CD14-positive monocyte (primary cell): ENCODE measurements around the gene SIK2. TPM values are rescaled to one million over a fixed set of nuclear protein-coding genes. Genes with fewer than 3 reads are reported as not detected.

Experiments used
- DNase-seq, 3 donors: peaks; one replicate each; pipeline ENCODE4 v3.0.0-alpha.2; 2011 to 2022
- H2AFZ ChIP-seq: 2 replicates; pipeline ENCODE4 v1.6.0; 2012; ENCODE audit warnings: mild to moderate bottlenecking, low read depth, low read length, inconsistent platforms; ENCODE audit not compliant: insufficient read depth, poor library complexity, severe bottlenecking
- H3K27ac ChIP-seq, 2 donors: 1 replicate in 1 of 2; 2 replicates in 1 of 2; pipeline ENCODE4 v1.5.1; 2012 to 2013; ENCODE audit warnings: low read length in 2 of 2, control low read depth in 1 of 2, inconsistent platforms in 1 of 2, low read depth in 1 of 2, mild to moderate bottlenecking in 1 of 2
- H3K27me3 ChIP-seq, 2 donors: one replicate each; pipeline versions ENCODE4 v1.6.0 to v1.6.1; 2011 to 2013; ENCODE audit warnings: low read length in 2 of 2; ENCODE audit not compliant: control insufficient read depth in 2 of 2, insufficient read depth in 2 of 2
- H3K36me3 ChIP-seq, 2 donors: replicated peaks in 1 of 2; 1 replicate in 1 of 2; 2 replicates in 1 of 2; pipeline versions ENCODE4 v1.5.1 to v1.6.1; 2012 to 2013; ENCODE audit warnings: low read length in 2 of 2, control low read depth in 1 of 2, inconsistent platforms in 1 of 2, mild to moderate bottlenecking in 1 of 2; ENCODE audit not compliant: insufficient read depth in 2 of 2, control insufficient read depth in 1 of 2
- H3K4me1 ChIP-seq, 2 donors: 1 replicate in 1 of 2; 2 replicates in 1 of 2; pipeline versions ENCODE4 v1.5.1 to v1.6.1; 2012 to 2013; ENCODE audit warnings: low read length in 2 of 2, control low read depth in 1 of 2, inconsistent platforms in 1 of 2, mild to moderate bottlenecking in 1 of 2, moderate library complexity in 1 of 2; ENCODE audit not compliant: insufficient read depth in 2 of 2, control insufficient read depth in 1 of 2
- H3K4me2 ChIP-seq: replicated peaks from 2 replicates; pipeline ENCODE3; 2012; ENCODE audit warnings: low read length, moderate library complexity, mild to moderate bottlenecking; ENCODE audit not compliant: poor library complexity, severe bottlenecking; ENCODE audit errors: extremely low read depth
- H3K4me3 ChIP-seq, 3 experiments: fragments of 200-600 bp in 1 of 3; sonication (generic) in 1 of 3; replicated peaks in 1 of 3; 1 replicate in 2 of 3; 2 replicates in 1 of 3; pipeline ENCODE4 v1.5.1; 2011 to 2013; ENCODE audit warnings: low read length in 3 of 3, mild to moderate bottlenecking in 3 of 3, control low read depth in 2 of 3, low read depth in 2 of 3, inconsistent platforms in 1 of 3, moderate library complexity in 1 of 3
- H3K79me2 ChIP-seq: 2 replicates; pipeline ENCODE4 v1.6.0; 2012; ENCODE audit warnings: mild to moderate bottlenecking, control low read depth, inconsistent platforms, low read length, moderate library complexity; ENCODE audit not compliant: insufficient read depth
- H3K9ac ChIP-seq: 2 replicates; pipeline ENCODE4 v1.6.0; 2017; ENCODE audit warnings: low read length, mild to moderate bottlenecking; ENCODE audit not compliant: insufficient read depth, poor library complexity, severe bottlenecking
- H3K9me3 ChIP-seq, 2 donors: replicated peaks in 1 of 2; 1 replicate in 1 of 2; 2 replicates in 1 of 2; pipeline versions ENCODE4 v1.5.1 to v1.6.1; 2012 to 2013; ENCODE audit warnings: low read length in 2 of 2, control low read depth in 1 of 2; ENCODE audit not compliant: control insufficient read depth in 1 of 2, insufficient read depth in 1 of 2
- H4K20me1 ChIP-seq: 2 replicates; pipeline ENCODE4 v1.6.0; 2012; ENCODE audit warnings: mild to moderate bottlenecking, low read length, control low read depth, moderate library complexity; ENCODE audit not compliant: insufficient read depth
- H3K27ac Mint-ChIP-seq, 7 donors: one replicate each; pipeline ENCODE4 v1.8.0; 2020; ENCODE audit warnings: mild to moderate bottlenecking in 7 of 7, mixed read lengths in 7 of 7, moderate library complexity in 6 of 7, inconsistent platforms in 2 of 7
- H3K27me3 Mint-ChIP-seq, 3 donors: one replicate each; pipeline ENCODE4 v1.8.0; 2021 to 2022; ENCODE audit warnings: low read depth in 3 of 3, mild to moderate bottlenecking in 3 of 3, mixed read lengths in 3 of 3, moderate library complexity in 3 of 3, inconsistent platforms in 1 of 3
- H3K36me3 Mint-ChIP-seq, 2 donors: one replicate each; pipeline ENCODE4 v1.8.0; 2020; ENCODE audit warnings: mixed read lengths in 2 of 2, inconsistent platforms in 1 of 2, mild to moderate bottlenecking in 1 of 2
- H3K4me1 Mint-ChIP-seq: one replicate; pipeline ENCODE4 v1.8.0; 2020; ENCODE audit warnings: mild to moderate bottlenecking, mixed read lengths
- H3K4me3 Mint-ChIP-seq, 2 donors: one replicate each; pipeline ENCODE4 v1.8.0; 2020; ENCODE audit warnings: mild to moderate bottlenecking in 2 of 2, mixed read lengths in 2 of 2, moderate library complexity in 1 of 2
- H3K9me3 Mint-ChIP-seq, 7 donors: one replicate each; pipeline ENCODE4 v1.8.0; 2020 to 2022; ENCODE audit warnings: mixed read lengths in 7 of 7, mild to moderate bottlenecking in 6 of 7, moderate library complexity in 6 of 7, inconsistent platforms in 2 of 7
- WGBS: methylation state at CpG from one replicate; pipeline ENCODE4 v1.1.5; 2013; ENCODE audit warnings: missing lambda C conversion rate; ENCODE audit not compliant: insufficient coverage; 5-methylcytosine and 5-hydroxymethylcytosine counted together
- intact Hi-C, 2 donors: fragments of 100-400 bp; cut with micrococcal nuclease; formaldehyde crosslinking; loops; one replicate each; pipeline versions ENCODE4 v1.15.0 to v1.15.1; 2023
- polyA plus RNA-seq, 3 donors: library from polyadenylated mRNA; depleted of rRNA in 1 of 3; unstranded in 2 of 3; stranded (reverse) in 1 of 3; fragments of 300-500 nt in 2 of 3; fragments of >200 nt in 1 of 3; fragmentation: Illumina TruSeq in 2 of 3; gene quantifications; 1 replicate in 2 of 3; 2 replicates in 1 of 3; pipeline ENCODE4 v1.2.3, GENCODE V29; 2012 to 2021
- TF ChIP-seq, protein P1 (sequence below): fragments of 200-600 bp; IDR thresholded peaks from one replicate; pipeline ENCODE4 v1.8.0; 2022; ENCODE audit warnings: antibody characterized with exemption, mild to moderate bottlenecking

The SIK2 gene
- polyA plus RNA-seq, 3 donors, result 0.16 to 8.8 (median 0.23) TPM

DNA sequence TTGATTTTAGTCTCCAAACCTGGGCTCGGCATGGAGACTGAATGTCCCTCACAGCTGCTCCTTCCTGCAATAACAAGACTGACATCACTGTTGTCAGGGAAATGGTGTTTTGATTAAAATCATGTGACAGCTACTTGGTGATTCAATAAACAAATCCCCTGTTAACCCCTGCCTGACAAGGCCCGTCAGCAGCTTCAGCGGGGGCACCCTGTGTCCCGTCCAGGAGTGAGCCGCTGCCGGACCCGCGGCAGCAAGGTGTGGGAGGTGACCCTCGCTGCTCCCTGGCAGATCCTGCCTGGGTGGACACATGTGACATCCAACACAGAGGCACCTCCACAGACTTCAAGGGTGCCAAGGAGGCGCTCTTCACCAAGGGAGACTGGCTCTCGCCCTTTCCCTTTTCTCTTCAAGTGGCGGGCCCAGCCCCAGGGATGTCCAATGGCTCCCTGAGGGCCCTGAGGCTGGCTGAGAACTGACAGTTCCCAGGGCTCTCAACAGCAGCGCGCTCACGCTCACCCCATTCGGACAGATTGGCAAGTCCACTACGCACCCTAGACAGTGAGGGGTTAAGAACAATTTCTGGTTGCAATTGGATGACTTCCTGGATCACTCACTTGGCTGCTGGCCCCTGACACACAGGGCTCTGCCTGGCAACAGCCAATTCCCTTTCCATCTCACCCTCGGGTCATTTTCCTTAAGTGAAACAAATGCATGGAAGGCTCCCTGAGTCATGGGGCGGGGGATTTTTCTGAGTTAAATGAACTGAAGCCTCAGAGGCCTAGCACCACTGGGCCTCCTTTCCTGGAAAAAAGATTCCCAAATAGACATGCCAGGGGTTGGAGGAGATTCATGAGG lies 133.2 kb downstream of the SIK2 start:
- Mint-ChIP-seq H3K4me1 (peaks cover 5% of the 10 kb centered on the region), H3K9me3 (no peaks in the 10 kb centered on the region), H3K27me3 (peaks cover 0 to 4% (median 2%) of the 10 kb centered on the region in 3 donors), H3K27ac (peak overlapping the region in 2 of 7 donors; percentile 22 to 28), H3K36me3 (peaks cover 21 to 28% of the 10 kb centered on the region in 2 donors), H3K4me3 (no peak overlapping the region)
- no peak for DNase-seq
- Histone ChIP-seq H3K27me3 (no peaks in the 10 kb centered on the region), H4K20me1 (no peaks in the 10 kb centered on the region), H3K4me3 (no peak overlapping the region), H3K27ac (no peak overlapping the region), H3K79me2 (no peaks in the 10 kb centered on the region), H3K9me3 (no peaks in the 10 kb centered on the region), H3K36me3 (peaks cover 14 to 37% of the 10 kb centered on the region in 2 donors), H3K4me2 (no peak overlapping the region), H3K4me1 (no peaks in the 10 kb centered on the region), H3K9ac (no peak overlapping the region), H2AFZ (no peak overlapping the region)
- WGBS, result 96% methylated on average over 16 of the region's 19 CpGs
- intact Hi-C loops, result no loop called here
- TF ChIP-seq, protein P1, sequence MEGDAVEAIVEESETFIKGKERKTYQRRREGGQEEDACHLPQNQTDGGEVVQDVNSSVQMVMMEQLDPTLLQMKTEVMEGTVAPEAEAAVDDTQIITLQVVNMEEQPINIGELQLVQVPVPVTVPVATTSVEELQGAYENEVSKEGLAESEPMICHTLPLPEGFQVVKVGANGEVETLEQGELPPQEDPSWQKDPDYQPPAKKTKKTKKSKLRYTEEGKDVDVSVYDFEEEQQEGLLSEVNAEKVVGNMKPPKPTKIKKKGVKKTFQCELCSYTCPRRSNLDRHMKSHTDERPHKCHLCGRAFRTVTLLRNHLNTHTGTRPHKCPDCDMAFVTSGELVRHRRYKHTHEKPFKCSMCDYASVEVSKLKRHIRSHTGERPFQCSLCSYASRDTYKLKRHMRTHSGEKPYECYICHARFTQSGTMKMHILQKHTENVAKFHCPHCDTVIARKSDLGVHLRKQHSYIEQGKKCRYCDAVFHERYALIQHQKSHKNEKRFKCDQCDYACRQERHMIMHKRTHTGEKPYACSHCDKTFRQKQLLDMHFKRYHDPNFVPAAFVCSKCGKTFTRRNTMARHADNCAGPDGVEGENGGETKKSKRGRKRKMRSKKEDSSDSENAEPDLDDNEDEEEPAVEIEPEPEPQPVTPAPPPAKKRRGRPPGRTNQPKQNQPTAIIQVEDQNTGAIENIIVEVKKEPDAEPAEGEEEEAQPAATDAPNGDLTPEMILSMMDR, result no peak

DNA sequence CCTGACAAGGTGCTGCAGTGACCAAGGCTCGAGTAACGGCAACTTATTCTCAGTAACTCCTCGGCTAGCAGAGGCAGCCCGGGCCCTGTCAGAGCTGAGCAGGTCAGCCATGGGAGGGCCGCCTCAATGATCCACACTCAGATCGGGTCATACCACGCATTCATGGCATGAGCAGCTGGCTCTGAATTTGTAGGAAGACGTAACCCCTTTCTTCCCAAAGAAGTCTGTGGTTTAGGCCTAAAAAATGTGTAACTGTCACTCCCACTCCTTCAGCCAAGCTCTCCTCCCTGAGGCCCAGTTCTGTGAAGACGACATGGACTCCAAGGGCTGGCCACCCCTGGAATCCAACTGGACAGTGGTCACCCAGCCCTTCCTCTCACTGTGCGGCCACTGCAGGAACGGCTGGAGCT lies 133.9 kb downstream of the SIK2 start:
- no peaks in the 10 kb centered on the region for H3K79me2 ChIP-seq
- H3K27me3 ChIP-seq, result no peaks in the 10 kb centered on the region
- Mint-ChIP-seq H3K36me3 (peaks cover 28 to 35% of the 10 kb centered on the region in 2 donors), H3K4me1 (peaks cover 5% of the 10 kb centered on the region), H3K27me3 (peaks cover 0 to 4% (median 2%) of the 10 kb centered on the region in 3 donors), H3K27ac (peak overlapping the region in 1 of 7 donors; percentile 51), H3K4me3 (no peak overlapping the region), H3K9me3 (no peaks in the 10 kb centered on the region)
- TF ChIP-seq, protein P1, result no peak
- H3K27ac ChIP-seq, result no peak overlapping the region
- no peak overlapping the region for H3K9ac ChIP-seq
- H3K4me2 ChIP-seq, result no peak overlapping the region
- intact Hi-C loops, result no loop called here
- H3K9me3 ChIP-seq, result no peaks in the 10 kb centered on the region
- H3K36me3 ChIP-seq, result peaks cover 21 to 44% of the 10 kb centered on the region in 2 donors
- WGBS, result 99% methylated on average over 10 of the region's 11 CpGs
- H3K4me3 ChIP-seq, result no peak overlapping the region
- no peaks in the 10 kb centered on the region for H3K4me1 ChIP-seq
- no peak for DNase-seq
- no peak overlapping the region for H2AFZ ChIP-seq
- no peaks in the 10 kb centered on the region for H4K20me1 ChIP-seq
